Dedifferentiated amniotic fluid mesenchymal stem cell (primary cell): ENCODE measurements around the gene GGA3.
"Not testable (repeated sequence)": the region's sequence is repeated elsewhere in the genome, so short reads cannot be mapped to it uniquely, and the experiment has no call there.

Experiments
- DNase-seq: peaks from one replicate; pipeline ENCODE4 v3.0.0-alpha.2; 2016; ENCODE audit errors: extremely low spot score

GGA3 gene

GRCh38 chr17:75218131-75218530 lies 43.3 kb downstream of the GGA3 start:
- no peak for DNase-seq

- no peak for DNase-seq
These were observed 52.3 kb downstream of the GGA3 start for GRCh38 chr17:75209061-75209460.

DNA sequence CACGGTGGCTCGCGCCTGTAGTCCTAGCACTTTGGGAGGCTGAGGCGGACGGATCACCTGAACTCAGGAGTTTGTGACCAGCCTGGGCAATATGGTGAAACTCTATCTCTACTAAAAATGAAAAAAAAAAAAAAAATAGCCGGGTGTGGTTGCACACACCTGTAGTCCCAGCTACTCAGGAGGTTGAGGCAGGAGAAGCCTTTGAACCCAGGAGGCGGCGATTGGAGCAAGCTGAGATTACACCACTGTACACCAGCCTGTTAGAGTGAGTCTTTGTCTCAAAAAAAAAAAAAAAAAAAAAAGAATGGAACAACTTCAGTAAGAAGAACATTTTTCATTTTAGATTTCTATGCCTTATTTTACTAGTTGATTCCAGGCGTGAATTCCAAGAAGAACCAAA lies 53.2 kb downstream of the GGA3 start:
- DNase-seq, result no peak

DNA sequence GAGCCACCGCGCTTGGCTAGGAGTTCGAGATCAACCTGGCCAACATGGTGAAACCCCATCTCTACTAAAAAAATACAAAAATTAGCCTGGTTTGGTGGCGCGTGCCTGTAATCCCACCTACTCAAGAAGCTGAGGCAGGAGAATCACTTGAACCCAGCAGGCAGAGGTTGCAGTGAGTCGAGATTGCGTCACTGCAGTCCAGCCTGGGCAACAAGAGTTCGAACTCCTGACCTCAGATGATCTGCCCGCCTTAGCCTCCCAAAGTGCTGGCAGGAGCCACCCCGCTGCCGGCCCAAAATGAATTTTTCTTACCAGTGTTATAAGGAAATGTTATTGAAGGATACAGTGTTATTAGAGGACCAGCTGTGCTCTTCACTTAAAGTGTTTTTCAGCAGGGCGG lies 53.6 kb downstream of the GGA3 start:
- no peak for DNase-seq

GRCh38 chr17:75207050-75207407 lies 54.4 kb downstream of the GGA3 start:
- not testable (repeated sequence) for DNase-seq

DNA sequence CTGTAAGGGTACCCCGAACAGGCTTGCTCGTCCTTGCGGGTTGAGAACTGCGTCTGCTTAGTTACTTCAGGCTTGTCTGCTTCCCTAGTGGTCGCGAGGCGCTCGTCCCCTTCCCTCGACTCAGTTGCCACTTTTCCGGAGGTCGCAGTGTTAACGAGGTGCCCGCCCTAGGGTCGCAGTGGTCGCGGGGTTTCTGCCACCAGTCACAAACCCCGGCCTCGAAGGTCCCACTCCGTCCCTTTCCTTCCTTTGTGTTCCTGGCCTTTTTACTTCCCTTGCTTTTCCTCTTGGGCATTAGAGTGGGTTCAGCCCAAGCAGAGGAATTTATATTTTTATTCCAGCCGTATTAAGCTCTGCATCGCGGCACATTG lies 55.6 kb downstream of the GGA3 start:
- no peak for DNase-seq

- DNase-seq, result peak; percentile 91
These were observed 56.2 kb downstream of the GGA3 start, which contains the start of gene NUP85 for GRCh38 chr17:75205037-75205792. Gene NUP85 (plus strand): TSS chr17:75205679. CDS start chr17:75205762, 83 bp downstream.

DNA sequence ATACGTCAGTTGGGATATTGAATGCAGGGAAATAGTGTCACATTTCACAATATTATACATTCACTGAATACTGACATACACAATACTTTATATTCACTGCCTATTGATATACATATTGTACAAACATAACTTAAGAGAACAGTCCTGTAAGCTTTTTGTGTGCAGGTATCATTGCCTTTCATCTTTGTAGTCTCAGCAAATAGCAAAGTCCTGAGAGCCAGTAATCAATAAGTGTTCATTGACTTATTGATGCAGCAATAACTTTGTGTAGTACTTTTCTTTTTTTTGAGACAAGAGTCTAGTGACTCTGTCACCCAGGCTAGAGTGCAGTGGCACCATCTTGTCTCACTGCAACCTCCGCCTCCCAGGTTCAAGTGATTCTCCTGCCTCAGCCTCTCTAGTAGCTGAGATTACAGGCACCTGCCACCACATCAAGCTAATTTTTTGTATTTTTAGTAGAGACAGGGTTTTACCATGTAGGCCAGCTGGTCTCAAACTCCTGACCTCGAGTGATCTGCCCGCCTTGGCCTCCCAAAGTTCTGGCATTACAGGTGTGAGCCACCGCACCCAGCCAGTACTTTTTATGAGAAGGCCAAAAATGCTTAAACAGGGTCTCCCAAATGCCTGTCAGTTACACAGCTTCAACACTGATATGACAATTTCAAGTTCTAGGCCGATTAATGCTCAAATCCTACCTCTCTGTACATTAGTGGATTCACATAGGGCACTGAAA lies 61.4 kb downstream of the GGA3 start:
- no peak for DNase-seq

DNA sequence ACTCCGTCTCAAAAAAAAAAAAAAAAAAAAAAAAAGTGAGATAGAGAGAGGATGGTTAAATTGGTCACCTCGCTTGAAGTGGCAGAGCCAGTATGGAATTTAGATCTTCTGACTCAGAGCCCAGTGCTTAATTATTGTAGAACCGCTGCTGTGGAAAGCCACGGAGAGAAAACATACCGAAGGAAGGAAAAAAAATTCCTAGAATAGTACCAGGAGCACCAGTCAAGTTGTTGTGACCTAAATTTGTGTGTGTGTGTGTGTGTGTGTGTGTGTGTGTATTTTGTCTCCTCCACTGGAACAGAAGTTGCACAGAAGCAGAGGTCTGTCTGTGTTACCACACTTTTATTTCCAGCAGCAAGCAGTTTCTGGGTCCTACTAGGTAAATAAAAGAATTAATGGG lies 66.5 kb downstream of the GGA3 start:
- no peak for DNase-seq

DNA sequence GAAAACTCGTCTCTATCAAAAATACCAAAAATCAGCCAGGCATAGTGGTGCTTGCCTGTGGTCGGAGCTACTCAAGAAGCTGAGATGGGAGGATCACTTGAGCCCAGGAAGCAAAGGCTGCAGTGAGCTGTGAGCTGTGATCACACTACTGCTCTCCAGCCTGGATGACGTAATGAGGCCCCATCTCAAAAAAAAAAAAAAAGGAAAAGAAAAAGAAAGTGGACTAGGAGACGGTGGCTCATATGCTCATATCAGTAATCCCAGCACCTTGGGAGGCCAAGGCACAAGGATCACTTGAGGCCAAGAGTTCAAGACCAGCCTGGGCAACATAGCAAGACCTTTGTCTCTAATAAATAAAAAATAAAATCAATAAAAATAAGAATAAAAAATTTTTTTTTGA lies 69.8 kb downstream of the GGA3 start:
- no peak for DNase-seq

GRCh38 chr17:75188614-75189013 lies 72.8 kb downstream of the GGA3 start:
- no peak for DNase-seq
